HG02678 (cell line): Measurements from ENCODE around the gene BLMH.
A peak's percentile ranks its signal among the peaks of the same experiment; 100 is the strongest.

Experiments
- ATAC-seq: cut with Tn5 transposase; IDR thresholded peaks from one replicate; pipeline ENCODE4 v1.9.1; 2021; ENCODE audit warnings: mild to moderate bottlenecking, moderate library complexity; ENCODE audit not compliant: unreplicated experiment

The BLMH gene

DNA sequence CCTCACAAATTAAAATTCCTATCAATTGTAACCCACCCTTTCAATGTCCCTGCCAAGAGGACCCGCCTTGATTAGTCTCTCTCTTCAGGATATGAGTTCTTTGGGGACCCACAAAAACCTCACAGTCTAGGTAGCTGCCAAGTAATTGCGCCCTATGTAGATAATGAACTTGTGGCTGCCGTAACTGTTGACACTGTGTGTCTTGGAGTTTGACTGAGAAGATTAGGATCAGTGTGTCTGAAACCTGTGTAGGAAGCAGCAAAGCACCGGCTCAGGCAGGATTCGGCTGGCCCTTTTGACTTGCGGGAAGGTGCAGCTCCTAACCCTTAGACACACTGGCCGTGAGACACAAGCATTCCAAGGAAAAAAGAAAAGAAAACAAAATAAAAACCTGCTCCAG is 38.4 kb downstream of the BLMH start:
- ATAC-seq = no peak

DNA sequence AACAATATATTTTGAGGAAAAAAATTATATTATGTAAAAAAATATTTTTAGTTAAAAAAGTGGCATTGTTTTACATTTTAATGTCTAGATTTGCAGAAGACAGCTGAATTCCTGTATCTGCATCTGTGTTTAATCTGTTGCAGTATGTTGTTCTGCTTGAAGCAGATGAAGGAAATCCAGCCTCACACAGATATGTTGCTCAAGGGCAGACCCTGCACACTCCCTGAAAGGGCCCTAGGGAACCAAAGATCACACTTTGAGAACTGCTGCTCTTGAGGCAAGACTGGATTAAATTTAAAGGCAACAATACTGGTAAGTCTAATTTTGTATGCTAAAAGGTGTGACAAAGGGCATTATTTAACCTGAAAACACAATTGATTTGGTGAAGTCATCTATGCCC is 39.8 kb downstream of the BLMH start:
- ATAC-seq = no peak

DNA sequence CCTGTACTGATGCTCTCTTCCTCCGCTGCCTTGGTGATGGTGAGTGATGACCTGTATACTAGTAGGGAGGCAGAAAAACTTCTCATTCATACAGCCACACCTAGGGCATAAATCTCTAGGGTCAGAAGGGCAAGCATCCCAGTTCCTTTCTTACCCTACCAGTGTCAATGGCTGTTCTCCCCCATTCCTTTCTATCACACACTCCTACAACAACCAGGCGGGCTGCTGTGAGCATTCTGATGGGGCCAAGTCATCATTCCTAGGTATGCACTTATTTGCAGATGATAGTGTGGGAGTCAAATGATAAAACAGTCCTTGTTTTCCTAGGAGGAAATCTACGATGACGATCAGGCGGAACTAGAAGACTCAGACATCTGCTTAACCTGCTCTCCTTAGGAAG is 42.3 kb downstream of the BLMH start:
- no peak for ATAC-seq

DNA sequence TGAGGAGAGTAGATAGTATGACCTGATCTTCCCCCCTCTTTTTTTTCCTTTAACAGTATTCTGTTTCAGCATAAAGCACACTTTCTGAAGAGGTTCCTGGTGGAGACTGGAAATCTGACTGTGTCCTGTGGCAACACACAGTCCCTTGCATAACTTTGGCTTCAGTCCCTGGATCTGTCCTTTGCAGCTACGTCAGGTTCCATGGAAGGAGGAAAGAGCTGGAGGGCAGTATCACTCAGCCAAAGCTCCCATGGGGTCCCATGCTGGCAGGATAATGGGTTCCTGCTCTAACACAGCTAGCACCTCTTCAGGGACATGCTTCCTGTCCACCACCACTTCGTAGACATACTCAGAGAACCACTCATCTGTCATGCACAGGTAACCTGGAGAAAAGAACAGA is 43.0 kb downstream of the BLMH start:
- no peak for ATAC-seq

DNA sequence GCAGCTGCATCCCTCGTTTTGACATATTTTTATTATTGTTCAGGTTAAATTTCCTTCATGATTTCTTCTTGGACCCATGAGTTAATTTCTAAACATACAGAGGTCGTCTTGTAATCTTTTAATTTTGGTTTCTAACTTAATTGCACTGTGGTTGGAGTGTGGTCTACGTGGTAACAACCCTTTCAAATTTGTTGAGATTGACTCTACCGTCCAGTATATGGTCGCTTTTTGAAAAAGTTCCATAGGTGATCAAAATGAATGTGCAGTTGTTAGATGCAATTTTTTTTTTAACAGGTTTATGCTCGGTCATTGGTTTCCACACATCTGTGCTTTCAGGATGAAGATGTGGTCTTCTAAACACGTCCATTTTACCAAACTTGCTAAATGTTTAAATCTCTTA is 45.3 kb downstream of the BLMH start:
- ATAC-seq = no peak

DNA sequence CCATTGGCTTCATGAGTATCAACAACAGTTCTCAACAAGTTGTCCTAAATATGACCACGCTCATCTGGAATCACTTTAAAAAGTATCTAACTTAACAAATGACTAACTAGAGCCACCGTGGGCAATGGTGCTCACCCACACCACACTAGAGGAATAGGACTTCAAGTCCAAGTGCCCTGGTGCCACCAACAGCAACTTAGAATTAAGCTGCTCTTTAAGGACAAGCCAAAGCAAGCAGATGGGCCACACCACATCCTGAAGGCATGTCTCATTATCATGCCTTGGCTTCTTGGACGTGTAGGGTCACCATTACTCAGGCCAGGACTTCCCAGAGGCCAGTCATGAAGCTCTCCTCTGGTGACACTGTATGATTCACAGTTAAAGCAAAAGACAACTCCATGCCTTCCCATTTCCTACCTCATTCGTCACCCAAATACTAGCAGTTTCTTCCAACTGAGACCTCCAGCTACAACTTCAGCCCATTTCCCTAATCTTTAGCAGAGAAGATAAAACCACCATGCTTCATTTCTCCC is 46.8 kb downstream of the BLMH start:
- ATAC-seq = no peak

DNA sequence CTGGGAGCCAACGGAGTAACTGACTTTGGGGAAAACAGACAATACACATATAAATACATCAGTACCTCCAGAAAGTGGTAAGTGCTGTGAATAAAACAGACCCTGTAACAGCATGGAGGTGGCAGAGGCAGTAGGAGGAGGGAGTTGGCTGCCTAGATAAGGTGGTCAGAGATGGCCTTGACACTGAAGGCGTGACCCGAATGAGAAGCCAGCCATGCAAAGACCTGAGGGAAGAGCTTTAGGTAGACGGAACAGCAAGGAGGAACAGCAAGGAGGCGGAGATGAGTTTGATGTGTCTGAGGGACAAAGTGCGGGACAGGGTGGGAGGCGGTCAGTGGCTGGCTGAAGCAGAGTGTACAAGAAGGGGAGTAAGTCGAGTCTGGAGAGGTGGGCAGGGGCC is 48.2 kb downstream of the BLMH start:
- ATAC-seq = no peak

DNA sequence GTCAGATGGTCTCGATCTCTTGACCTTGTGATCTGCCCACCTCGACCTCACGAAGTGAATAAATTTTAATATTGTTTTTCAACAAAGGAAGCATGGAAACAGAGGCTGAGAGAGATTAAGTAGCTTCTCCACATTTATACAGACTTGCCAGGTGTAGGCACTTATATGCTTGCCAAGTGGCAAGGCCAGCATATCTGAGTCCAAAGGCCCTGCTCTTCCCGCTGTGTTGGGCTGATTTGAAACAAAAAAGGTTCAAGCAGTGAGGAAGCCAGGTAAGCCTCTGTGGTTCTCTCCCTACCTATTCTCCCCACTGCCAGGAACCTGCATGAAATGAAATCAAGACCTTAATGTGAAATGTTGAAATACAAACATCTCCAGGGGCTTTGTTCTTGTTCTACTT is 48.7 kb downstream of the BLMH start:
- no peak for ATAC-seq

DNA sequence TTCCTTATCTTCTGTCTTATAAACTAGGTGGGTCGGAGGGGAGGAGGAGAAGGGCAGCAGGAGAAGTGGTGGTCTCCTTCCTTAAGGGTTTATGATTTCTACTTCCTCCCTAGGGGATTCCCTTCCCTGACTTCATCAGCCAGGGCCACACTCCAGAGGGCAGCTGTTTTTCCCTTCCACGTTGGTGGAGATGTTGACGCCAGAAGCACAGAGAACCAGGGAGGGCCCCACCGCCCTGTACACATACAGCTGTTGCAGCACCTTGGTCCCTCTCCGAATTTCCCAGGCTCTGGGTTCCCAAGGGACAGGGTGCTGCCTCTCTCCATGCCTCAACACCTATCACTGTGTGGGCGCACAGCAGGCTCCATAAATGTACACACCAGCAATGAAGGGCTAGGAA is 50.7 kb downstream of the BLMH start:
- ATAC-seq = no peak

DNA sequence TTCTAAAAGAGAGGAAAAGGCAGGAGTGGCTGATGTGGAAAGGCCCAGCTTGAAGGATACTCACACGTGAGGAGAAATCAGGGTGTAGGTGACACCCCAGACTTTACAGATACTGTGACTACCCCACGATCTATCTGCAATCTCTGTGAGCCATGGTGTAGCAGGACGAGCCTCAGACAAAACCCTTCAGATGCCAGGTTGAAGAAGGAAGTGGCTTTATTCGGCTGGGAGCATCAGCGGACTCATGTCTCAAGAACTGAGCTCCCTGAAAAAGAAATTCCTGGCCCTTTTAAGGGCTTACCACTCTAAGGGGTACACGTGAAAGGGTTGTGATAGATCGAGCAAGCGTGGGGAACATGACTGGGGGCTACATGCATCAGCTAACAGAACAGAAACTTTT is 51.6 kb downstream of the BLMH start:
- ATAC-seq = no peak

DNA sequence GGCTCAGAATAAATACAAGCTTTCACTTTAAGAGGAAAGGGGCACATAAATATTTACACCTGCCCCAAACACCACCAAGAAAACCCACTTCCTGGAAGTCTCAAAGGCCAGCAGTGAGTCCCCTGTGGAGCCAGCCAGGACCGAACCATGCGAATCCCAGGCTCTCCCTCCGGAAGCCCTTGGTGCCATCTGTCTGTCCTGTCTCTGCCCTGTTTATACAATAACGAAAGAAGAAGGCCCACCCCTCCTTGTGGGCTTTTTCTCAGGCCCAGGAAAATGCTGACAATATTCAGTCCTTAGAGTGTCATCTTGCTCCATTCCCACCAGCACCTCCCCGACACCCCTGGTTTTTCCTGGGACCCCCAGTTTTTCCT is 52.7 kb downstream of the BLMH start:
- no peak for ATAC-seq

DNA sequence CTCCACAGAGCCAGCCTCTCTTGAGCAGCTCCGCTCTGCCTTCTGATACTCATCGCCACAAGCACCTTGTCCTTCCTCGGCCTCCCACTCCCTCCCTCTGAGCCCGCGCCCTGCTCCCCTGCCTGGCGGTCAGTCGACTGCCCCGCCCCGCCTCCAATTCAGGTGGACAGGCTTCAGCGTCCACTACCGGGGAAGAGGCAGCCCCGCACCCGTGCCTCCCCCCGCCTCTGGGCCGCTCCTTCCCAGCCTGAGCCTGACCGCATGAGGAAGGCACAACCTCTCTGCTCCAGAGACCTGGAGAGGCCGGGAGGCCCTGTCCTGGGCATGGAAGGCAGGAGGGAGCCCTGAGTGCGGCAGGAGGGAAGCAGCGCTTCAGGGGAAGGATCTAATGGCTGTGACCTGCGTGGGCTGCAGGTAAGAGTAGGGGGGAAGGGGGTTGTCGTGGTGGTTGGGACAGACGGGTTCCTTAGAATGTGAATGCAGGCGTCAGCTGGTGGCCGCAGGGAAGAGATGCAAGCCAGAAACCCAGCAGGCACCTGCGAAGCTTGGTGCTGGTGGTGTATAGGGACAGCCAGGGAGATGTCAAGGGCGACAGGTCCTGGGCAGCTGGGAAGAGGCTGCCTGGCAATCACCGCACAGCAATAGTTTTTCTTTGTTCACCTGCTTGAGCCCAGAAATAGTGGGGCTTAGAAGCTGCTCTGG is 53.2 kb downstream of the BLMH start:
- no peak for ATAC-seq

DNA sequence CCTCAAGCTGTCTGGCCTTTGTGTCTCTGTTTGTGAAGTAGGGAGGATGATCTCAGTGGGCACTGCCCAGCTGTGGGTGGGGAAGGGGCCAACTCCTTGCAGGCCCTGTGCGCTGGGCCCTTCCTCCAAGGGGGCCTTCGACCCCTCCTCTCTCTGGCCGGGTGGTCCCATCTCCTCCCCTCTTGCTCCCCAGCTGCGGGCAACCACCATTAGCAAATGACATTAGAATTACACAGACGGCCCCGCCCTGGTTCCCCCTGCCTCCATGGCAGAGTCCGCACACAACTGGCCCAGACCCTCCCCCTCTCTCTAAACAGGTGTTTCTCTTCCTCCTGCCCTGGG is 53.8 kb downstream of the BLMH start:
- no peak for ATAC-seq

DNA sequence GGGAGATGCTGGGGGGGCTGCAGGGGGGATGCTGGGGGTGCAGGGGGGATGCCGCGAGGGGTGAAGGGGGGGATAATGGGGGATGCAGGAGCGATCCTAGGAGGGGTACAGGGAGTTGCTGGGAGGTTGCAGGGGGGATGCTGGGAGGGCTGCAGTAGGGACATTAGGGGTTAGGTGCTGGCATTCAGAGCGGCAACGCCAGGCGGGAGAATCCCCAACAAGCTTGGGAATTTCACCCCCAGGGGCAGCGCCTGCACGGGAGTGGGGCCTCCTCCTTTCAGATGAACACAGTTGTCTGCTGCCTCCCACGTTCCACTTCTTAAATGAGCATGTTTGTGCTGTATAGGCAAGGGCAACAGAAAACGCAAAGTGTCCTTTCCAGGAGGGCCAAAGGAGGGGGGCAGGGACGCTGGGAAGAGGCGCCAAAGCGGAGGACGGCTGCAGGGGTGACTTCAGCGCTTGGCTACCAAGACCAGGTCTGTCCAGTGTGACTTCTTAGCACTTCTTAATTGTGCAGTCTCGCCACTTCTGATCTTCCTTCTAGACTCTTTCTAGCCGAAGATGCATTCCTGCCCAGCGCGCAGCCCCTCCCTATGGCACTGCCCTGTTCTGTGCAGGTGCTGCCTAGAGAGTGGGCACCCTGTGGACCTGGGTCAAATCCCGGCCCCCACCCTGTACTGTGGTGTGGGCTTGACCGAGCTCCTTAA is 54.3 kb downstream of the BLMH start:
- ATAC-seq = no peak

DNA sequence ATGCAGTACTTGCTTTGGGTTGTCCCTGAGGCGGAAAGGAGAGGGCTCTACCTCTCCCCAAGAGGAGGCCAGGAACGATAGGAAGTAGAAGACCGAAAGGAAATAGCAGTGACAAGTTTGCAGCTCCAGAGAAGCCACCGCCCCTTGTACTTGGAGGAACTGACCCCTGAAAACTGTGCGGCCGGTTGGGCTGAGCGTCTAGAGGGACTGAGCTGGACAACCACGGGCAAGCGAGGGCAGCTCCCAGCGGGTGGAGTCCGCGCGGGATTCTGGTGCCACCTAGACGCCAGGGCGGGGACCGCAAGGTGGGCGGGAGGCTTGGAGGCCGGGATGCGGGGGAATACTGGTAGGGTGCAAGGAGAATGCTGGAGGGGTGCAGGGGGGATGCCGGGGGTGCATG is 55.0 kb downstream of the BLMH start:
- no peak for ATAC-seq

DNA sequence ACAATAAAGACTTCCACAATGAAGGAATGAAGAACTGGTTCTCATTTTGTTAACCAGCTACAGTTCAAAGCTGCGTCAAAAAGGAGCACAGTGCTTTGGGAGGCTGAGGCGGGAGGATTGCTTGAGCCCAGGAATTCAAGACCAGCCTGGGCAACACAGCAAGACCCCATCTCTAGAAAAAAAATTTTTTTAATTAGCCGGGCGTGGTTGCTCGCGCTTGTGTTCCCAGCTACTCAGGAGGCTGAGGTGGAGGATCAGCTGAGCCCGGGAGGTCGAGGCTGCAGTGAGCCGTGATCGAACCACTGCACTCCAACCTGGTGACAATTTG is 55.5 kb downstream of the BLMH start:
- no peak for ATAC-seq

DNA sequence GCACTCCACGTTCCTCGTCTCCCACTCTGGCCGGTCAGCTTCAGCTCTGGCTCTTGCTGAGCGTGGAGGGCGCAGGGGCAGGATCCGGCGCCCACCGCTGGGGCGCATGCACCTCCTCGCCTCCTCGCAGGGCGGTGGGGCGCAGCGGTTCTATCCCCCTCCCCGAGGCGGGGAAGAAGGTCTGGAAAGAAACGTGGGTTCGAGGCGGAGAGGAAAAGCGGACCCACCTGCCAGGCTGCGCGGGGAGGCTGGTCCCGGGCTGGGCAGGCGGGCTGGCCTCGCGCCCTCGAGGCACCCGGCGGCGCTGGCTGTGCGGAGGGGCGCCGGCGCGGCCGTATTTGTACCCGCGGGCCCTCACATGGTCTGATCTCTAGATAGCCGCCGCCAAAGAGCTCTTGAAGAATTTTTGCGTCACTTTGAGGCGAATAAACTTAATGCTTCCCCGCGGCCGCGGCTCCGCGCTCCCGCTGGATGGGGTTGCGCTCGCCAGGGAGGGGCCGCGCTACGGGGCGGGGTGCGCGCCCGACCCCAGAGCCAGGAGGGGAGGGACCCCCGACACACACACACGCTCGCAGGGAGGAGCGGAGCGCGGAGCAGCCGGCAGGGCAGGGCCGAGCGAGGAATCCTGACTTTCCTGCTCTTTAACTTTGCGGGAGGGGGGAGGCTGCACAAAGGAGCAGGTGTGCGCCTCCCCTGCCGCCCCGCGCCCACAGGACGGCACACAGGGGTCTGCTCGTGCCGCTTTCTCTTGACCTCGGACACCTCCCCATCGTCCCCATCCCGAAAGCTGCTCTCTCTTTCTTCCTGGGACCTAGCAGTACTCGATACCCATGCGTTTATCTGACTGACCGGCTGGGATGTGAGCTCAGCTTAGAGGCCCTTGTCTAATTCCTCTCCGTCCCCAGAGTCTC is 56.1 kb downstream of the BLMH start, which contains the start of gene SLC6A4:
Gene SLC6A4 (minus strand): TSS at position 312 of the 911 bp plus-strand sequence. CDS start 13,739 bp downstream, outside the sequence.
- peak; percentile 15 for ATAC-seq

DNA sequence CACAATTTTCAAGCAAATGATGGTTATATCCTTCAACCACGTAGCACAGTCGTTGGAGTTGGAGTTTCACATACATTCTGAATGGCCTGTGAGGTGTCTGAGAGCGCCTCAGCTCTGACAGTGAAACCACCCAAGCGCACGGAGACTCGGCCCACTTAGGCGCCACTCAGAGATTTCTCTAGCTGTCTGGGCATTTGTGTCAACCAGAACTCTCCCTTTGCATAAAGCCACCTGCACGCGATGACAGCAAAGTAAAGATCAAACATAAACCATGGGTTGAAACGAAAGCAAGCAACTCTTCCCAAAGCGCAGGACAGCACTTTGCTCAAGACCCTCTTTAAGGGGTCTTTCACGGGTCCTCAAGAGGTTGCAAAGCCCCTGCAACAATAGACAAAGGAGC is 56.8 kb downstream of the BLMH start:
- ATAC-seq = peak; percentile 83

DNA sequence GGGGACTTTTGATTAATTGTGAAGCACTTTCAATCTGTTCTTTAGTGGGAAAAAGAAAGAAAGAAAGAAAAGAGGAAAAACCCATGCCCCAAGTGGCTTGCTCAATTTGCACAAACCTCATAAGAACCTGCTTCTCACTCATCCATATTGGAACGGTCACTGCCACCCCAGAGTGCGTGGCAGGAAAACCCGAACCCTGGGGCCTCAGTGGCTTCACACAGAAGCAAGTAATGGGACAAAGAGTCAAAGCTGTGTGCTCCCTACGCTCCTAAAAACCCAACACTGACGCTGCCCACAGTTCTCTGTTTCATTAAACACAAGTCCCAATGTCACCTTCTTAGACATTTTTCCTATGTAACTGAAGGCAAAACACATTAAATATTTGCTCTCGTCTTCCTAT is 57.4 kb downstream of the BLMH start:
- no peak for ATAC-seq

DNA sequence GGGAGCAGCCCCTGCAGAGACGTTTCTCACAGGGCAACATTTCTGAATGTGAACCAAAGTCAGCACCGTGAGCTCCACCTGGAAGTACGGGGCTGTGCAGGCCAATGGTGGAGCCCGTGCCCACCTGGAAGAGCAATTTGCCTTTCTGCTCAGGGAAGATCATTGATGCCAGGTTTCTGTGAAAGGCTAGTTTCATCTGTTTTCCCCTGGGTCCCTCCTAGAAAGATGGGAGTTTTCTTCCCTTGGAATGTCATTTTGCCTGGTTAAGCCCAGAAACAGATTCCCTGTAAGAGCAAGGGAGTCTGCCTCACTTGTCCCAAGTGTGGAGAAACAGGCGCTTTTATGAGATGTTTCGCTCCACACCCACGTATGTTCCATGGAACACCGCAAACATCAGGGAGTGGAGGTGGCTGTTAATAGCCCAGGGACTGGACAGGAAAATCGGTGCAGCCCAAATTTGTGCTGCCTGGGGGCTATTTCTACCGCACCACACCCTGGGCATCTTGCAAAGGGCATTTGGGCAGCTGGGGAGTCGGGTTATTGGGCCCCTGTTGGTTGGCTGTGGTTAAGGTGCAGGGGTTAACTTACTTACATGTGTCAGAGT is 58.8 kb downstream of the BLMH start:
- ATAC-seq = no peak
